SU-DHL-6 (cell line): ENCODE data around the gene HDAC5.

Source experiments
- H2AFZ ChIP-seq: fragments of 200-600 bp; sonication (generic); 2 replicates; pipeline ENCODE4 v1.6.1; 2014; ENCODE audit warnings: low read depth, mild to moderate bottlenecking, moderate library complexity, mixed read lengths, antibody characterized with exemption, low read length; ENCODE audit not compliant: severe bottlenecking
- H3F3A ChIP-seq: fragments of 200-600 bp; shearing (Covaris generic); 2 replicates; pipeline ENCODE4 v1.6.0; 2016; ENCODE audit warnings: antibody characterized with exemption, mild to moderate bottlenecking; ENCODE audit not compliant: insufficient read depth
- H3K27ac ChIP-seq: fragments of 200-600 bp; sonication (generic); 2 replicates; pipeline ENCODE4 v1.5.1; 2016; ENCODE audit warnings: low read depth, mild to moderate bottlenecking, low read length, moderate library complexity, mixed read lengths
- H3K27me3 ChIP-seq: fragments of 200-600 bp; sonication (generic), shearing (Covaris generic); 2 replicates; pipeline ENCODE4 v1.6.0; 2014; ENCODE audit warnings: mild to moderate bottlenecking, low read length
- H3K36me3 ChIP-seq: fragments of 200-600 bp; sonication (generic); 2 replicates; pipeline ENCODE4 v1.6.1; 2014; ENCODE audit warnings: mild to moderate bottlenecking, low read length, mixed read lengths
- H3K4me2 ChIP-seq: fragments of 300-600, 200-600 bp; shearing (Covaris generic), sonication (generic); 2 replicates; pipeline ENCODE4 v1.6.0; 2014; ENCODE audit warnings: low read length, low read depth, mild to moderate bottlenecking; ENCODE audit not compliant: poor library complexity, severe bottlenecking
- H3K4me3 ChIP-seq: fragments of 200-600 bp; sonication (generic); 2 replicates; pipeline ENCODE4 v1.5.1; 2014; ENCODE audit warnings: antibody characterized with exemption, low read length, mild to moderate bottlenecking, mixed read lengths; ENCODE audit not compliant: insufficient read depth, poor library complexity, severe bottlenecking
- H3K79me2 ChIP-seq: fragments of 200-600 bp; sonication (generic); 2 replicates; pipeline ENCODE4 v1.6.1; 2014; ENCODE audit warnings: mild to moderate bottlenecking, low read length, moderate library complexity; ENCODE audit not compliant: insufficient read depth
- H3K9ac ChIP-seq: fragments of 200-600 bp; sonication (generic); 2 replicates; pipeline ENCODE4 v1.7.0; 2014; ENCODE audit warnings: mild to moderate bottlenecking, low read length
- H3K9me2 ChIP-seq: fragments of 200-600 bp; sonication (generic); replicated peaks from 2 replicates; pipeline ENCODE4 v1.6.1; 2014; ENCODE audit warnings: low read length; ENCODE audit not compliant: insufficient read depth
- H3K9me3 ChIP-seq: fragments of 200-600 bp; sonication (generic); 2 replicates; pipeline ENCODE4 v1.6.1; 2014; ENCODE audit warnings: low read length, mixed read lengths; ENCODE audit not compliant: insufficient read depth
- H4K20me1 ChIP-seq: fragments of 200-600 bp; sonication (generic); 2 replicates; pipeline ENCODE4 v1.6.1; 2014; ENCODE audit warnings: low read depth, mild to moderate bottlenecking, antibody characterized with exemption, low read length, moderate library complexity, mixed read lengths
- EZH2phosphoT487 ChIP-seq: fragments of 200-600 bp; sonication (generic), shearing (Covaris generic); conservative IDR thresholded peaks from 2 replicates; pipeline ENCODE4 v1.6.1; 2018; ENCODE audit warnings: mild to moderate bottlenecking, antibody characterized with exemption, low read length, moderate library complexity, mixed read lengths
- TF ChIP-seq, protein P1 (sequence below): fragments of 200-600 bp; sonication (generic); IDR thresholded peaks from one replicate; pipeline ENCODE4 v1.5.1; 2017; ENCODE audit warnings: antibody characterized with exemption, mild to moderate bottlenecking, low read length, moderate library complexity; ENCODE audit not compliant: insufficient read depth, poor library complexity, severe bottlenecking

The HDAC5 gene

DNA sequence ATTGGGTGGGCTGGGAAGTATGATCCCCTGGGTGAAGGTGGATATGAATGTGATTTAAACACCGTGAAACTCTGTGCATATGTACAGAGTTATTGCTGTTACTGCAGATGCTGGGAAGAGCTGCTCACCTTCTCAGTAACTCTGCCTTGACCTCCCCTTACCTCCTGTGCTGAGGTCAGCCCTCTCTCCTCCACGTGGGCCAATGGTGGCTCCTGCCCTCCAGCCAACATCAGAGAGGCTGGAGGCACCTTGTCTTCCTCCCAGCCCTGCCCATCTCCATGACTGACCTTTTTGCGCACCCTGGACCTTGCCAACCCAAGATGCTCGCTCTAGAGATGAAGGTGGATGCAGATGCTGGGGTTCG is 46.7 kb upstream of the HDAC5 start:
- H3K27me3 ChIP-seq, result no peaks in the 10 kb centered on the region
- no peak overlapping the region for H3K4me2 ChIP-seq
- H3K79me2 ChIP-seq, result no peaks in the 10 kb centered on the region
- H4K20me1 ChIP-seq, result no peaks in the 10 kb centered on the region
- no peaks in the 10 kb centered on the region for H3F3A ChIP-seq
- H2AFZ ChIP-seq, result no peak overlapping the region
- no peaks in the 10 kb centered on the region for H3K9me2 ChIP-seq
- no peak overlapping the region for H3K4me3 ChIP-seq
- TF ChIP-seq EZH2phosphoT487, result no peak
- TF ChIP-seq, protein P1, sequence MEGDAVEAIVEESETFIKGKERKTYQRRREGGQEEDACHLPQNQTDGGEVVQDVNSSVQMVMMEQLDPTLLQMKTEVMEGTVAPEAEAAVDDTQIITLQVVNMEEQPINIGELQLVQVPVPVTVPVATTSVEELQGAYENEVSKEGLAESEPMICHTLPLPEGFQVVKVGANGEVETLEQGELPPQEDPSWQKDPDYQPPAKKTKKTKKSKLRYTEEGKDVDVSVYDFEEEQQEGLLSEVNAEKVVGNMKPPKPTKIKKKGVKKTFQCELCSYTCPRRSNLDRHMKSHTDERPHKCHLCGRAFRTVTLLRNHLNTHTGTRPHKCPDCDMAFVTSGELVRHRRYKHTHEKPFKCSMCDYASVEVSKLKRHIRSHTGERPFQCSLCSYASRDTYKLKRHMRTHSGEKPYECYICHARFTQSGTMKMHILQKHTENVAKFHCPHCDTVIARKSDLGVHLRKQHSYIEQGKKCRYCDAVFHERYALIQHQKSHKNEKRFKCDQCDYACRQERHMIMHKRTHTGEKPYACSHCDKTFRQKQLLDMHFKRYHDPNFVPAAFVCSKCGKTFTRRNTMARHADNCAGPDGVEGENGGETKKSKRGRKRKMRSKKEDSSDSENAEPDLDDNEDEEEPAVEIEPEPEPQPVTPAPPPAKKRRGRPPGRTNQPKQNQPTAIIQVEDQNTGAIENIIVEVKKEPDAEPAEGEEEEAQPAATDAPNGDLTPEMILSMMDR, result no peak
- no peak overlapping the region for H3K9ac ChIP-seq
- no peaks in the 10 kb centered on the region for H3K36me3 ChIP-seq
- no peaks in the 10 kb centered on the region for H3K9me3 ChIP-seq
- no peak overlapping the region for H3K27ac ChIP-seq

DNA sequence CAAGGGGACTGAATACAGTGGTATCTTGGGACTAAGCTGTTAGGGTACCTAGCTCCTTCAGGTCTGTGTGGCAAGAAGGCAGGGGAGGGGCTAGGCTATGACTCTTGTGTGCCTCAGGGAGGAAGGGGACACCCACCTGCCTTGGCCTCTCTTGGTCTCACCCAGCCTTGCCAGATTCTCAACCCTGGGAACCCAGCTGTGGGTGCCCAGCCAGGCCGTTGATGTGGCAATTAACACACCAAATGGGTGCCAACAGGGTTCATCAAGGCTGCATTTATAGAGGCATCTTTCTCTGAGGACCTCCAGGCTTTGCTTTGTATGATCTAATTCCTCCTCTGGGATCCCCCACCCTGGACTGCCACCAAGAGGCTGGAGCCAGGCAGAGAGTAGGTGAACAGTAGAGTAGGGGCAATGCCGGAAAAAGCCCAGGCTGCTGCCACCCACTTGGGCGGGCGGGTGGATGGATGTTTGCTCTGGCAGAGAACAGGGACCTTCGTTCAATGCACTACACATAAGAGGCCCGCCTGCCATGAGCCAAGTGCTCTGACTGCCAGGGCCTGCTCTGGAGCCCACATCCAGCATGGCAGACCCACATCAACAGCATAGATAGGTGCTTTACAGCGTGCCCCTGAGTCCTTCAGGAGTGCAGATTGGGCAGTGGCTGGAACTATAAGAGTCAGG is 43.9 kb upstream of the HDAC5 start:
- no peak overlapping the region for H3K4me3 ChIP-seq
- H2AFZ ChIP-seq, result no peak overlapping the region
- no peaks in the 10 kb centered on the region for H3F3A ChIP-seq
- no peaks in the 10 kb centered on the region for H3K9me2 ChIP-seq
- no peaks in the 10 kb centered on the region for H3K79me2 ChIP-seq
- no peak overlapping the region for H3K4me2 ChIP-seq
- H3K36me3 ChIP-seq, result no peaks in the 10 kb centered on the region
- H3K9me3 ChIP-seq, result no peaks in the 10 kb centered on the region
- H3K9ac ChIP-seq, result no peak overlapping the region
- no peaks in the 10 kb centered on the region for H4K20me1 ChIP-seq
- H3K27ac ChIP-seq, result no peak overlapping the region
- no peak for TF ChIP-seq EZH2phosphoT487
- TF ChIP-seq, protein P1, result no peak
- no peaks in the 10 kb centered on the region for H3K27me3 ChIP-seq

DNA sequence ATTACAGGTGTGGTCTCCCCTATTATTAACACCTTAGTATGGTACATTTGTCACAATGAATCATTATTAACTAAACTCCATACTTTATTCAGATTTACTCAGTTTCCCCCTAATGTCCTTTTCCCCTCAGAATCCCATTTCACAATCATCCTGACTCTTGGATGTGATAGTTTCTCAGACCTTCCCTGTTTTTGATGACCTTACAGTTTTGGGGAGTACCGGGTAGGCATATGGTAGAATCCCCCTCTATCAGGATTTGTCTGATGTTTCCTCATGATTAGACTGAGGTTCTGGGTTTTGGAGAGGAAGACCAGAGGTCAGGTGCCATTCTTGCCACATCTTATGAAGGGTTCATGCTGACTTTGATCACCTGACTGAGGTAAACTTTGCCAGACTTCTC is 41.0 kb upstream of the HDAC5 start:
- Histone ChIP-seq H3K36me3 (no peaks in the 10 kb centered on the region), H3K79me2 (no peaks in the 10 kb centered on the region), H3K27me3 (no peaks in the 10 kb centered on the region), H3K9ac (no peak overlapping the region), H2AFZ (no peak overlapping the region), H3K27ac (no peak overlapping the region), H3K9me2 (no peaks in the 10 kb centered on the region), H3K4me2 (no peak overlapping the region), H3F3A (no peaks in the 10 kb centered on the region), H3K9me3 (no peaks in the 10 kb centered on the region), H3K4me3 (no peak overlapping the region), H4K20me1 (no peaks in the 10 kb centered on the region)
- no peak for TF ChIP-seq EZH2phosphoT487
- TF ChIP-seq, protein P1, result no peak
